Natural killer cell (primary cell): ENCODE measurements around the gene TEPSIN. TPM values are rescaled to one million over a fixed set of nuclear protein-coding genes. Genes with fewer than 3 reads are reported as not detected.
A peak's percentile ranks its signal among the peaks of the same experiment; 100 is the strongest.

Experiments used
- ATAC-seq, 3 donors: fragments of 150-1000 bp in 2 of 3; fragments of 200-7000 bp in 1 of 3; cut with Tn5 transposase; 1 replicate in 1 of 3; 2 replicates in 2 of 3; pipeline ENCODE4 v1.10.0; 2021; ENCODE audit warnings: mild to moderate bottlenecking in 2 of 3, moderate library complexity in 2 of 3
- DNase-seq, 2 donors: peaks; one replicate each; pipeline versions ENCODE4 v3.0.0 to v3.0.0-alpha.2; 2013 to 2021; ENCODE audit warnings: mixed read lengths in 1 of 2
- H3K27ac ChIP-seq: one replicate; pipeline ENCODE4 v1.5.1; 2013; ENCODE audit warnings: mild to moderate bottlenecking, low read length
- H3K27me3 ChIP-seq: one replicate; pipeline ENCODE4 v1.6.1; 2013; ENCODE audit warnings: low read length; ENCODE audit not compliant: control insufficient read depth, insufficient read depth
- H3K36me3 ChIP-seq: one replicate; pipeline ENCODE4 v1.6.1; 2013; ENCODE audit warnings: low read length; ENCODE audit not compliant: control insufficient read depth, insufficient read depth
- H3K4me1 ChIP-seq: one replicate; pipeline ENCODE4 v1.6.1; 2013; ENCODE audit warnings: low read length; ENCODE audit not compliant: control insufficient read depth, insufficient read depth
- H3K4me3 ChIP-seq: one replicate; pipeline ENCODE4 v1.5.1; 2013; ENCODE audit warnings: low read length
- H3K9me3 ChIP-seq: one replicate; pipeline ENCODE4 v1.6.1; 2013; ENCODE audit warnings: low read length; ENCODE audit not compliant: control insufficient read depth, insufficient read depth
- H3K27ac Mint-ChIP-seq, 2 donors: one replicate each; pipeline ENCODE4 v1.8.0; 2022; ENCODE audit warnings: mild to moderate bottlenecking in 2 of 2, mixed read lengths in 2 of 2, moderate library complexity in 1 of 2
- H3K27me3 Mint-ChIP-seq, 2 donors: one replicate each; pipeline ENCODE4 v1.8.0; 2022; ENCODE audit warnings: low read depth in 2 of 2, mixed read lengths in 2 of 2
- H3K36me3 Mint-ChIP-seq: one replicate; pipeline ENCODE4 v1.8.0; 2022; ENCODE audit warnings: mixed read lengths
- H3K4me1 Mint-ChIP-seq, 2 donors: one replicate each; pipeline ENCODE4 v1.8.0; 2022; ENCODE audit warnings: mixed read lengths in 2 of 2
- H3K4me3 Mint-ChIP-seq: one replicate; pipeline ENCODE4 v1.8.0; 2022; ENCODE audit warnings: mild to moderate bottlenecking, moderate library complexity, mixed read lengths
- H3K9me3 Mint-ChIP-seq, 2 donors: one replicate each; pipeline ENCODE4 v1.8.0; 2022; ENCODE audit warnings: mixed read lengths in 2 of 2
- WGBS: methylation state at CpG from one replicate; pipeline ENCODE4 v1.1.7; 2013; ENCODE audit warnings: missing lambda C conversion rate; ENCODE audit not compliant: insufficient coverage; 5-methylcytosine and 5-hydroxymethylcytosine counted together
- intact Hi-C: fragments of 100-400 bp; cut with micrococcal nuclease; formaldehyde crosslinking; loops from one replicate; pipeline ENCODE4 v1.14.2; 2022
- total RNA-seq, 4 donors: library from RNA; stranded (reverse); fragments of 120-200 nt in 1 of 4; gene quantifications; one replicate each; pipeline versions ENCODE4 v1.2.3 to v1.2.4, GENCODE V29; 2013 to 2022
- TF ChIP-seq, protein P1 (sequence below): fragments of 200-600 bp; IDR thresholded peaks from one replicate; pipeline ENCODE4 v1.8.0; 2022; ENCODE audit warnings: antibody characterized with exemption

Gene TEPSIN
- total RNA-seq, 3 donors from 2014 or later (not counting 1 experiment from before 2014, with no cell fraction given): 89.8 to 137 (median 126) TPM

GRCh38 chr17:81253358-81254131, 14.7 kb upstream of the TEPSIN start:
- H3K4me3 ChIP-seq: no peak overlapping the region
- Mint-ChIP-seq H3K27me3 (no peaks in the 10 kb centered on the region), H3K9me3 (no peaks in the 10 kb centered on the region), H3K4me1 (peaks cover 25 to 28% of the 10 kb centered on the region in 2 donors), H3K27ac (peak overlapping the region; percentile 58 to 71), H3K36me3 (no peaks in the 10 kb centered on the region), H3K4me3 (peak overlapping the region; percentile 66)
- H3K4me1 ChIP-seq: peaks cover 21% of the 10 kb centered on the region
- intact Hi-C loops: loop anchor here (1.0 kb wide), 2 partner anchors 231 to 348 kb away; no protein-coding TSS in a partner anchor
- WGBS: 66% methylated on average over 19 of the region's 19 CpGs
- no peaks in the 10 kb centered on the region for H3K9me3 ChIP-seq
- no peak overlapping the region for H3K27ac ChIP-seq
- H3K27me3 ChIP-seq: no peaks in the 10 kb centered on the region
- TF ChIP-seq, protein P1, sequence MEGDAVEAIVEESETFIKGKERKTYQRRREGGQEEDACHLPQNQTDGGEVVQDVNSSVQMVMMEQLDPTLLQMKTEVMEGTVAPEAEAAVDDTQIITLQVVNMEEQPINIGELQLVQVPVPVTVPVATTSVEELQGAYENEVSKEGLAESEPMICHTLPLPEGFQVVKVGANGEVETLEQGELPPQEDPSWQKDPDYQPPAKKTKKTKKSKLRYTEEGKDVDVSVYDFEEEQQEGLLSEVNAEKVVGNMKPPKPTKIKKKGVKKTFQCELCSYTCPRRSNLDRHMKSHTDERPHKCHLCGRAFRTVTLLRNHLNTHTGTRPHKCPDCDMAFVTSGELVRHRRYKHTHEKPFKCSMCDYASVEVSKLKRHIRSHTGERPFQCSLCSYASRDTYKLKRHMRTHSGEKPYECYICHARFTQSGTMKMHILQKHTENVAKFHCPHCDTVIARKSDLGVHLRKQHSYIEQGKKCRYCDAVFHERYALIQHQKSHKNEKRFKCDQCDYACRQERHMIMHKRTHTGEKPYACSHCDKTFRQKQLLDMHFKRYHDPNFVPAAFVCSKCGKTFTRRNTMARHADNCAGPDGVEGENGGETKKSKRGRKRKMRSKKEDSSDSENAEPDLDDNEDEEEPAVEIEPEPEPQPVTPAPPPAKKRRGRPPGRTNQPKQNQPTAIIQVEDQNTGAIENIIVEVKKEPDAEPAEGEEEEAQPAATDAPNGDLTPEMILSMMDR: peak; percentile 77
- H3K36me3 ChIP-seq: peaks cover 44% of the 10 kb centered on the region
- ATAC-seq (peak; percentile 65 to 85 (median 78)), DNase-seq (peak; percentile 56 to 83)

DNA sequence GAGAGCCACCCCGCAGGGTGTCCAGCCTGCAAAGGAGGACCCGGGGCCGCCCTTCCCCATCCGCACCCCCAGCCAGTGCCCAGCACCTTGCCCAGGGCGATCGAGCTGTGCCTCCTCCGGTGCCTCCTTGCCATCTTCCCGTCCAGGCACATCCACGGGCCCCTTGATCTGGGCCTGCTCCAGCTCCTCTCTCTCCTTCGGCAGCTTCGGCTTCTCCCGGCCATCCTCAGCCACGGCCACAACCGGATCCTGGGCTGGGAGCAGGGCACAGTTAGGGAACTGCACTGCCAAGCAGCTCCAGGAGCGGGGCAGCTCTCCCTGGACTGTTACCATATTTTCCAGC, 14.1 kb upstream of the TEPSIN start:
- no peaks in the 10 kb centered on the region for H3K36me3 Mint-ChIP-seq
- intact Hi-C loops: loop anchor here (1.0 kb wide), 2 partner anchors 231 to 348 kb away; no protein-coding TSS in a partner anchor
- no peaks in the 10 kb centered on the region for H3K27me3 ChIP-seq
- TF ChIP-seq, protein P1: no peak
- peaks cover 39% of the 10 kb centered on the region for H3K36me3 ChIP-seq
- peak overlapping the region; percentile 66 for H3K4me3 Mint-ChIP-seq
- H3K4me1 Mint-ChIP-seq: peaks cover 25 to 28% of the 10 kb centered on the region in 2 donors
- DNase-seq (no peak), ATAC-seq (no peak)
- peak overlapping the region; percentile 58 to 71 for H3K27ac Mint-ChIP-seq
- H3K9me3 Mint-ChIP-seq: no peaks in the 10 kb centered on the region
- H3K4me3 ChIP-seq: no peak overlapping the region
- H3K27me3 Mint-ChIP-seq: no peaks in the 10 kb centered on the region
- 89% methylated on average over 15 of the region's 15 CpGs for WGBS
- H3K9me3 ChIP-seq: no peaks in the 10 kb centered on the region
- H3K4me1 ChIP-seq: peaks cover 21% of the 10 kb centered on the region
- H3K27ac ChIP-seq: no peak overlapping the region

GRCh38 chr17:81252326-81252986, 13.6 kb upstream of the TEPSIN start:
- Histone ChIP-seq H3K27me3 (no peaks in the 10 kb centered on the region), H3K9me3 (no peaks in the 10 kb centered on the region), H3K4me3 (no peak overlapping the region), H3K27ac (peak overlapping the region; percentile 35), H3K36me3 (peaks cover 37% of the 10 kb centered on the region), H3K4me1 (peaks cover 21% of the 10 kb centered on the region)
- Mint-ChIP-seq H3K27me3 (no peaks in the 10 kb centered on the region), H3K36me3 (no peaks in the 10 kb centered on the region), H3K4me3 (peak overlapping the region; percentile 61), H3K4me1 (peaks cover 25 to 28% of the 10 kb centered on the region in 2 donors), H3K9me3 (no peaks in the 10 kb centered on the region), H3K27ac (peak overlapping the region; percentile 70 to 81)
- 93% methylated on average over 15 of the region's 15 CpGs for WGBS
- TF ChIP-seq, protein P1: no peak
- intact Hi-C loops: no loop called here
- DNase-seq: no peak
- no peak for ATAC-seq
